GM15510 (cell line): ENCODE measurements around the gene ADORA2A.

ENCODE experiments used
- POLR2A ChIP-seq: IDR thresholded peaks from 3 replicates; pipeline ENCODE4 v1.6.1; 2011; ENCODE audit warnings: borderline replicate concordance; ENCODE audit not compliant: insufficient read length; ENCODE audit errors: extremely low read depth

ADORA2A gene

DNA sequence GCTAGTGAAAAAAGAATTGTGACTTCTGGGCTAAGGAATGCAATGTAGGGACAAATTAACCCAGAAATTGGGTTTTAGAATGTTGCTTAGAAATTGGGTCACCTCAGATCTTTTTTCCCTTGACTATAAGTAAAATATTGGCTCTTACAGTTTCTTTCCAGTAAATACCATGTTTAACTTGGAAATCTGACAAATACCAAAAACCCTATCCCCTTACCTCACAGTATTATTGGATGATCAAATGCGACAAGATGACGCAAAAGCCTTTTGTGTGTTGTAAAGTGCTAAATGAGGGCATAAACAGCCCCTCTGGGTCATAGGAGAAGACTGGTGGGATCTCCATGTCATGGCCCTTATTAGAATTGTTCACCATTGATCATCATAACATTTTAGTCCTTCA lies 61.6 kb downstream of the ADORA2A start:
- no peak for TF ChIP-seq POLR2A
